ENCODE results near the gene NCAPH2.

Gene NCAPH2

GRCh38 chr22:50486561-50487289, 21.3 kb upstream of the NCAPH2 start, which contains the start of gene MIOX:
Gene MIOX, plus strand, starts transcription at chr22:50486859. Its CDS starts 39 bp downstream, at chr22:50486898.
- DNase-seq (ENCODE audit: low read depth): no peak
- no peak for TF ChIP-seq CTCF (conservative IDR thresholded peaks at IDR 0.05; ENCODE audit: low read depth, low read length)
- no peak within 1 kb of the TSS for H3K4me3 ChIP-seq (ENCODE audit: low read length)

- H3K4me3 ChIP-seq (ENCODE audit: low read length): no peak overlapping the region
- TF ChIP-seq CTCF (conservative IDR thresholded peaks at IDR 0.05; ENCODE audit: low read depth, low read length): no peak
- DNase-seq (ENCODE audit: low read depth): no peak
These were observed 20.6 kb upstream of the NCAPH2 start for GRCh38 chr22:50487290-50488005.

- H3K4me3 ChIP-seq (ENCODE audit: low read length): no peak overlapping the region
- no peak for TF ChIP-seq CTCF (conservative IDR thresholded peaks at IDR 0.05; ENCODE audit: low read depth, low read length)
- no peak for DNase-seq (ENCODE audit: low read depth)
These were observed 19.9 kb upstream of the NCAPH2 start for GRCh38 chr22:50488006-50488677.

- no peak for DNase-seq (ENCODE audit: low read depth)
- no peak overlapping the region for H3K4me3 ChIP-seq (ENCODE audit: low read length)
- TF ChIP-seq CTCF (conservative IDR thresholded peaks at IDR 0.05; ENCODE audit: low read depth, low read length): no peak
These were observed 19.1 kb upstream of the NCAPH2 start for GRCh38 chr22:50488886-50489285.

GRCh38 chr22:50489363-50490243, 18.4 kb upstream of the NCAPH2 start:
- no peak for TF ChIP-seq CTCF (conservative IDR thresholded peaks at IDR 0.05; ENCODE audit: low read depth, low read length)
- no peak for DNase-seq (ENCODE audit: low read depth)
- H3K4me3 ChIP-seq (ENCODE audit: low read length): no peak overlapping the region

- no peak for TF ChIP-seq CTCF (conservative IDR thresholded peaks at IDR 0.05; ENCODE audit: low read depth, low read length)
- DNase-seq (ENCODE audit: low read depth): no peak
- H3K4me3 ChIP-seq (ENCODE audit: low read length): no peak overlapping the region
These were observed 17.3 kb upstream of the NCAPH2 start for GRCh38 chr22:50490531-50491308.
